ENCODE results near the gene DLG1. TPM values are rescaled to one million over a fixed set of nuclear protein-coding genes. Genes with fewer than 3 reads are reported as not detected.

DLG1 gene
- total RNA-seq, 1 experiment from 2014 or later = 27.1 TPM

- Histone ChIP-seq H3K4me3 (ENCODE audit: insufficient read depth, low read depth, low read length) (no peak overlapping the region), H3K36me3 (replicated peaks; ENCODE audit: control insufficient read depth, insufficient read depth, low read length) (no peaks in the 10 kb centered on the region), H3K27me3 (ENCODE audit: control insufficient read depth, insufficient read depth, low read length) (no peaks in the 10 kb centered on the region)
- no peak for DNase-seq
Observed at GRCh38 chr3:197014024-197014423, 284.4 kb downstream of the DLG1 start.

DNA sequence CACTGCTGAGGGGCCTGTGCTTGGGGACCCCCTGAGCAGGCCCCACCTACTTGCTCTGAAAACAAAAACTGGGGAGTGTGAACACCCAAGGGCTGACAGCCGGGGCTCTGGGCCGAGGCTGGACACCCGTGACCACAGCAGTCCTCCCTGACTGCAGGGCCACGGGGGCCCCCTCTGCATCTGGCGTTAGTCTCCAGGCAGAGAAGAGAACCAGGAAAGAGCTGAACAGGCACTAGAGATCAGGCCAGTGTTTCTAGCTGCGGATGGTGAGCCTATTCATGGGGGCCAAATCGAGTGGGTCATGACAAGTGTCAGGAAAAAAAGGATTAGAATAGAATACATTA, 285.9 kb downstream of the DLG1 start:
- DNase-seq = no peak
- H3K4me3 ChIP-seq (ENCODE audit: insufficient read depth, low read depth, low read length) = no peak overlapping the region
- H3K27me3 ChIP-seq (ENCODE audit: control insufficient read depth, insufficient read depth, low read length) = no peaks in the 10 kb centered on the region
- no peaks in the 10 kb centered on the region for H3K36me3 ChIP-seq (replicated peaks; ENCODE audit: control insufficient read depth, insufficient read depth, low read length)

DNA sequence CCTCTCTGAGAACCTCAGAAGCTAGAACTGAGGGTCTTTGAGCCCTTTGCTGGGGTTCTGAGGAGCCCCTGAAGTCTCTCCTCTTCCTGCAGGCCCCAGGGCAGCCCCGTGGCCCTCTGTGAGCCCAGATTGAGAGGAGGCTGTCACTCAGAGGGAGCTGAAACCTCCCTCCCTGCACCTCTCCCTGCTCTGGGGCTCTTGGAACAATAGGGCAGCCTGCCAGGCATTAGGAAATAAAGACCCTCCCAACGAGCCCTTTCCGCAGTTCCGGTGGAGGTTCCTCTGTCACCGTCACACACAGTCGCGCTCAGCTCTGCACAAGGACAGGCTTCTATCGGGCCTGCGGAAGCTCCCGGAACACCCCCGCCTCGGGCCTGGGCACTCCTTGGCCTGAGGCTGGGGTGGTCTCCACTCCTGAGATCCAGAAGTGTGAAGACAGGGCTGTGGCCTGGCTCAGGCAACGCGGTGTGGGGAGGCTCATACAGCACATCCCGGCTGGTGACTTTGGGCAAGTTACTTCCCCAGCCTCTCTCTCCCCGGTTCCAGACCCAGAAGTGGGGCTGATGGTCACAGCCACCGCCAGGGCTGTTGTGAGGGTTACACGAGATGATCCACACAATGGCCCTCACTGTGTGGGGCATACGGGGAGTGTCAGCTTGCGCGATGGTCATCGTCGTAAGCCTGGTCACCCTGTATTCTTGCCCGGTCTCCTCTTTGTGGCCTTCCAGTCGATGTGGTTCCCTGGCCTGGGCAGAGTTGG, 286.5 kb downstream of the DLG1 start:
- Histone ChIP-seq H3K36me3 (replicated peaks; ENCODE audit: control insufficient read depth, insufficient read depth, low read length) (no peaks in the 10 kb centered on the region), H3K4me3 (ENCODE audit: insufficient read depth, low read depth, low read length) (no peak overlapping the region), H3K27me3 (ENCODE audit: control insufficient read depth, insufficient read depth, low read length) (no peaks in the 10 kb centered on the region)
- no peak for DNase-seq

DNA sequence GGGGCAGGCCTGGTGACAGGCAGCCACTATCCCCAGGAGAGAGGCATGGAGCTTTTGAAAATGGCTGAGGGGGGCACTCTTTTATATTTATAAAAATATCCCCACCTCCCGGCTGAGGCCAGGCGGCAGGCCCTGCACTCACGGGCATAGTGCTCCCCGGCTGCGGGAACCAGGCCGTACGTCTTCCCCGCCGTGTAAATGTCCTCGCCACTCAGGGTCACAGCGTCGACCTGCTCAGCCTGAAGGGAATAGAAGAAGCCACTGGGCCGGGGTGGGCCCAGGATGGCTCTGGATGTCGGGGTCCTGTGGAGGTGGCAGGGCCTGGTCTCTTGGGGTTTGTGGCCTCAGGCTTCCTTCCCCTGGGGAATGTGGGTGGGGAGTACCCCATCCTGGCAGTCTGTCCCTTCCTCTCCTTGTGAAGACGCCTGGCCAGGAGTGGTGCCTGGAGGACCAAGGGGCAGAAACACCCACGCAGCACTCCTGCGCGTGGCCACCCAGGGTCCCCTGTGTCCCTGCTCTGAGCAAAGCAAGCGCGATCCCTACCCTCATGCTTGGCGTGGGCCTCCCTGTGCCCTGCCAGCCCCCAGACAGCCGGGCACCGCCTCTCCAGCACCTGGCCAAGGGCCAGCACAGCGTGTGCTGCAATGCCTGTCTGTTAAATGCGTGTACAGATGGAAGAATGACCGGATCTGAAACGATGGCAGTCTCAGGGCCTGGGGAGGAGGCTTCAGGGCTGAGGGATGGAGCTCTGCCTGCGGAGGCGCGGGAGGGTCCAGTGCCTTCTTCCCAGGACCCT, 287.7 kb downstream of the DLG1 start:
- H3K4me3 ChIP-seq (ENCODE audit: insufficient read depth, low read depth, low read length) = no peak overlapping the region
- H3K36me3 ChIP-seq (replicated peaks; ENCODE audit: control insufficient read depth, insufficient read depth, low read length) = no peaks in the 10 kb centered on the region
- DNase-seq = no peak
- no peaks in the 10 kb centered on the region for H3K27me3 ChIP-seq (ENCODE audit: control insufficient read depth, insufficient read depth, low read length)

- no peaks in the 10 kb centered on the region for H3K36me3 ChIP-seq (replicated peaks; ENCODE audit: control insufficient read depth, insufficient read depth, low read length)
- no peak for DNase-seq
- peaks cover 8% of the 10 kb centered on the region for H3K27me3 ChIP-seq (ENCODE audit: control insufficient read depth, insufficient read depth, low read length)
- H3K4me3 ChIP-seq (ENCODE audit: insufficient read depth, low read depth, low read length) = no peak overlapping the region
Observed at GRCh38 chr3:197009532-197010019, 288.8 kb downstream of the DLG1 start.

GRCh38 chr3:197008436-197009209, 289.8 kb downstream of the DLG1 start:
- peak; percentile 62 for DNase-seq

DNA sequence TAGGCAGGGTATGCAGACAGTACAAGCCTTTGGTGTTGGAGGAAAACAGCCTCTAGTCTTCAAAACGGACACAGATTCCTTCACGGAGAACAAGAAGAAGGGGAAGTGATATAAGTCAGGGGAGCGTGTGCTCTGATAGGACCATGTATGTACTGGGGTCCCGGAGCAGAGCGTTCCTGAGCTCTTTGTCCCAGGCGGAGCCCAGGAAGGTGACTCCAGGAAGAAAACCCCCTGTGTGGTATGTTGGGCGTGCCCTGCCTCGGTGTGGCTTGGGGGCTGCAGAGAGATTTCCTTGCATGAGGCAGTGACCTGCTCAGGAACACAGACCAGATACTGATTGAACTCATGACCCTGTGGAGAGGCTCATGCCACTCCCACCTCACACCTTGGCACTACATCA, 290.5 kb downstream of the DLG1 start:
- H3K27me3 ChIP-seq (ENCODE audit: control insufficient read depth, insufficient read depth, low read length) = peaks cover 21% of the 10 kb centered on the region
- H3K36me3 ChIP-seq (replicated peaks; ENCODE audit: control insufficient read depth, insufficient read depth, low read length) = no peaks in the 10 kb centered on the region
- H3K4me3 ChIP-seq (ENCODE audit: insufficient read depth, low read depth, low read length) = no peak overlapping the region
- no peak for DNase-seq

More at GRCh38 chr3:197008436-197009209, 289.8 kb downstream of the DLG1 start:
- no peaks in the 10 kb centered on the region for H3K36me3 ChIP-seq (replicated peaks; ENCODE audit: control insufficient read depth, insufficient read depth, low read length)
- peaks cover 18% of the 10 kb centered on the region for H3K27me3 ChIP-seq (ENCODE audit: control insufficient read depth, insufficient read depth, low read length)
- no peak overlapping the region for H3K4me3 ChIP-seq (ENCODE audit: insufficient read depth, low read depth, low read length)

DNA sequence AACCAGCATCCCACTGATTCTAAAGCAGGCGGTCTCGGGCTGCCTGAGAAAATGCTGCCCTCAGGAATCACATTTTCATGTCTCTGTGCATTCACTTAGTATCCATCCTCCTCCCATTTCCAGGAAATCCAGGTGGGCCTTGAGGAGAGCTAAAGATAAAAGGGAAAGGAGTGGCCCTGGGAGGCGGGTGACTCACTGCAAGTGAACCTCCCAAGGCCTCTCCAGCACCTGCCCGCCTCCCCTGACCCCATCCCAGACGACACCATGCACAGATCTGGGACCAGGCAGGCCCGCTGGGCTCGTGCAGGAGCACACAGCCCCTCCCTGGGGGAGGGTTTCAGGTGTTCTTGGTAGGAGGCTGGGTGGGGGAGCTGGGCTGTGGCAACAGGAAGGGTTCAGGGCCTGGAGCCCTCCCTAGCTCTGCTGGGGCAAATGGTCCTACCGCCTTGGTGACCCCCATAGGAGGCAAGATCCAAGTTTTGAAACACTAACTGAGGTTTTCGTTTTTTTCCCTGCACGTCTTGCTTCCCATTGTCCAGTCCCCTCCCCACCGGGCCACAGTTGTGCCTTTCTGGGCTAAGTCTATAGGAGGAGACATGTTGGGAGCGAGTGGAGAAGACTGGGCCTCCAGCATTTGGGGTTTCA, 291.0 kb downstream of the DLG1 start:
- peaks cover 24% of the 10 kb centered on the region for H3K27me3 ChIP-seq (ENCODE audit: control insufficient read depth, insufficient read depth, low read length)
- H3K4me3 ChIP-seq (ENCODE audit: insufficient read depth, low read depth, low read length) = no peak overlapping the region
- H3K36me3 ChIP-seq (replicated peaks; ENCODE audit: control insufficient read depth, insufficient read depth, low read length) = no peaks in the 10 kb centered on the region
- peak; percentile 66 for DNase-seq

- DNase-seq = no peak
- no peaks in the 10 kb centered on the region for H3K36me3 ChIP-seq (replicated peaks; ENCODE audit: control insufficient read depth, insufficient read depth, low read length)
- H3K27me3 ChIP-seq (ENCODE audit: control insufficient read depth, insufficient read depth, low read length) = peaks cover 26% of the 10 kb centered on the region
Observed at GRCh38 chr3:197006860-197007259, 291.6 kb downstream of the DLG1 start.

DNA sequence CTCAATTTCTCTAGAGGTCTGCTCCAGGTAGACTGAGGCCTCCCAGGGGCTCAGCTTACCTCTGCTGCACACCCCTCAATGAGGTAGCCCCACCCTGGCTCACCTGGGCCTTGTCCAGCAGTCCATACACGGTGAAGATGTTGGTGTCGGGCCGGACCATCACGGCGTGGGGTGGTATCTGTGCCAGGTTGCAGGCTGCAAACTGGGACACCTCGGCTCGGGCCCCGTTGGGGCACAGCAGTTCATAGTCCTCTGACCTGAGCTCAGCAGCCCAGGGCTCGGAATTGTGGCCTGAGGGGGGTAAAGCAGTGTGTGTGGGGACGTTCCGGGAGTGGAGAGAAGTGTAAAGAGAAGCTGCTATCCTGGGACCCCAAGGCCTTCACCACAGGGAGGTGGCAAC, 292.0 kb downstream of the DLG1 start:
- no peak for DNase-seq
- Histone ChIP-seq H3K36me3 (replicated peaks; ENCODE audit: control insufficient read depth, insufficient read depth, low read length) (no peaks in the 10 kb centered on the region), H3K27me3 (ENCODE audit: control insufficient read depth, insufficient read depth, low read length) (peaks cover 26% of the 10 kb centered on the region), H3K4me3 (ENCODE audit: insufficient read depth, low read depth, low read length) (no peak overlapping the region)

More at GRCh38 chr3:197006860-197007259, 291.6 kb downstream of the DLG1 start:
- no peak overlapping the region for H3K4me3 ChIP-seq (ENCODE audit: insufficient read depth, low read depth, low read length)

DNA sequence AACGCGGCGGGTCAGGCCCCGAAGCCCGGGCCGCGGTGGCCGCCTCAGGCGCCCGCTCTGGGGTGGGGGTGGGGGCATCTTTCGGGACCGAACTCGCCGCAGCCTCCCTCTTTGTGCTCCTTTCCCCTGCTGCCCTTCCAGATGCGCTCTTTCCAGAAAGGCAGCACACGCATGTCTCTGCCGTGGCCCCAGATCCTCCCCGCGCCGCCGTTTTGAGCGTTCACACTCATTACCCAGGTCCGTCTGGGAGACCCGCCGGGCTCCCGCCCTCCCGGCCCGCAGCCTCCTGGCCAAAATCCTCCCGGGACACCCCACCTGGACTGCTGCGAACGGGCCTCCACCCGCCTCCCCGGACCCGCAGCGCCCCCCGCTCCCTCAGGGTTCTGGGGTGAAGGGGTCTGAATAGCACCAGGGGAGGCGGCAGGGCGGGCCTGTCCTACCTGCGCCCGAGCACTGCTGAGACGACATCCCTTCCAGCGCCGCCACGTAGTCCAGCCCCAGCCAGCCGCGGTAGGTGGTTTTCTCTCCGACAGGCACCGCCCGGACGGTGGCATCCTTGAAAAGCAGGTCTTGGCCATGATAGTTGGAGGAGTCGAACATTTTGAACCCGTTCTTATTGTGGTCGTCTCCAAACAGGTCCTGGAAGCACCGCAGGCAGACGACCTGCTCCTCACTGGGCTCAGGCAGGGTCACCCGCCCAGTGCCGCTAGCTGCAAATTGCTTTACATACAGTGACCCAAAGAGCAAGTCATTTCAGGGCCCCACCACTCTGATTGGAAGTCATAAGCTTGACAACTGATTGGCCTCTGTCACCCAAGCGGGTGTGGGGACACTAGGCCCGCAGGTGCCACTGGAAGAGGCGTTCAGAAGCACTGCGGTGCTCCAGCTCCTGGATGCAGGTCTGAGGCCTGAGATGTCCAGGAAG, 294.7 kb downstream of the DLG1 start:
- Histone ChIP-seq H3K36me3 (replicated peaks; ENCODE audit: control insufficient read depth, insufficient read depth, low read length) (no peaks in the 10 kb centered on the region), H3K27me3 (ENCODE audit: control insufficient read depth, insufficient read depth, low read length) (peaks cover 26% of the 10 kb centered on the region), H3K4me3 (ENCODE audit: insufficient read depth, low read depth, low read length) (peak overlapping the region; percentile 60)
- no peak for DNase-seq

GRCh38 chr3:197002701-197003454, 295.5 kb downstream of the DLG1 start:
- peak overlapping the region; percentile 60 for H3K4me3 ChIP-seq (ENCODE audit: insufficient read depth, low read depth, low read length)
- H3K36me3 ChIP-seq (replicated peaks; ENCODE audit: control insufficient read depth, insufficient read depth, low read length) = no peaks in the 10 kb centered on the region
- H3K27me3 ChIP-seq (ENCODE audit: control insufficient read depth, insufficient read depth, low read length) = peaks cover 26% of the 10 kb centered on the region

More at GRCh38 chr3:197002701-197003454, 295.5 kb downstream of the DLG1 start:
- DNase-seq = peak; percentile 97
